Measurements from ENCODE around the gene ZNF428. TPM values are rescaled to one million over a fixed set of nuclear protein-coding genes. Genes with fewer than 3 reads are reported as not detected.

Gene ZNF428
- total RNA-seq, 2 donors from 2014 or later, result 51.7 to 108 TPM

GRCh38 chr19:43562698-43563241 is 56.7 kb downstream of the ZNF428 start:
- no peaks in the 10 kb centered on the region for H3K4me1 ChIP-seq (replicated peaks)
- no peak for DNase-seq (ENCODE audit: low spot score)
- no peaks in the 10 kb centered on the region for H3K27me3 ChIP-seq (replicated peaks; ENCODE audit: insufficient read depth)
- intact Hi-C loops (cut with DNase I), result no loop called here
- WGBS, result 67% methylated on average over 14 of the region's 14 CpGs
- no peak overlapping the region for H3K4me3 ChIP-seq
- no peaks in the 10 kb centered on the region for H3K9me3 ChIP-seq
- no peaks in the 10 kb centered on the region for H3K36me3 ChIP-seq
- no peak overlapping the region for H3K27ac ChIP-seq
- TF ChIP-seq POLR2AphosphoS5 (IDR thresholded peaks at IDR 0.05) (no peak), POLR2A (IDR thresholded peaks at IDR 0.05) (no peak), CTCF (IDR thresholded peaks at IDR 0.05) (no peak)

GRCh38 chr19:43562226-43562697 is 57.2 kb downstream of the ZNF428 start:
- DNase-seq (ENCODE audit: low spot score), result no peak
- H3K9me3 ChIP-seq, result no peaks in the 10 kb centered on the region
- H3K27me3 ChIP-seq (replicated peaks; ENCODE audit: insufficient read depth), result no peaks in the 10 kb centered on the region
- H3K4me3 ChIP-seq, result no peak overlapping the region
- intact Hi-C loops (cut with DNase I), result no loop called here
- H3K4me1 ChIP-seq (replicated peaks), result no peaks in the 10 kb centered on the region
- H3K27ac ChIP-seq, result no peak overlapping the region
- 79% methylated on average over 6 of the region's 6 CpGs for WGBS
- TF ChIP-seq POLR2AphosphoS5 (IDR thresholded peaks at IDR 0.05) (no peak), CTCF (IDR thresholded peaks at IDR 0.05) (no peak), POLR2A (IDR thresholded peaks at IDR 0.05) (no peak)
- no peaks in the 10 kb centered on the region for H3K36me3 ChIP-seq

- intact Hi-C loops (cut with DNase I), result no loop called here
- no peaks in the 10 kb centered on the region for H3K9me3 ChIP-seq
- no peaks in the 10 kb centered on the region for H3K36me3 ChIP-seq
- no peak overlapping the region for H3K27ac ChIP-seq
- DNase-seq (ENCODE audit: low spot score), result no peak
- 88% methylated on average over 12 of the region's 12 CpGs for WGBS
- no peaks in the 10 kb centered on the region for H3K27me3 ChIP-seq (replicated peaks; ENCODE audit: insufficient read depth)
- H3K4me1 ChIP-seq (replicated peaks), result no peaks in the 10 kb centered on the region
- no peak overlapping the region for H3K4me3 ChIP-seq
- TF ChIP-seq CTCF (IDR thresholded peaks at IDR 0.05), result no peak
- no peak for TF ChIP-seq POLR2A (IDR thresholded peaks at IDR 0.05)
- no peak for TF ChIP-seq POLR2AphosphoS5 (IDR thresholded peaks at IDR 0.05)
These were observed 58.1 kb downstream of the ZNF428 start for GRCh38 chr19:43561139-43561970.

GRCh38 chr19:43560687-43561086 is 58.7 kb downstream of the ZNF428 start:
- H3K4me1 ChIP-seq (replicated peaks), result no peaks in the 10 kb centered on the region
- H3K36me3 ChIP-seq, result no peaks in the 10 kb centered on the region

More at GRCh38 chr19:43560687-43561086, 58.7 kb downstream of the ZNF428 start:
- H3K9me3 ChIP-seq, result no peaks in the 10 kb centered on the region
- H3K27ac ChIP-seq, result no peak overlapping the region
- WGBS, result 84% methylated on average over 6 of the region's 6 CpGs
- no peaks in the 10 kb centered on the region for H3K27me3 ChIP-seq (replicated peaks; ENCODE audit: insufficient read depth)
- intact Hi-C loops (cut with DNase I), result no loop called here
- TF ChIP-seq POLR2A (IDR thresholded peaks at IDR 0.05) (no peak), CTCF (IDR thresholded peaks at IDR 0.05) (no peak), POLR2AphosphoS5 (IDR thresholded peaks at IDR 0.05) (no peak)
- DNase-seq (ENCODE audit: low spot score), result no peak
- H3K4me3 ChIP-seq, result no peak overlapping the region

Small RNAs within 50 kb of the gene (small RNA-seq; reads per million reads assigned to genes)
- gene RN7SL368P, result 0 reads per million in 2 donors

Other genes starting within 250 kb of the ZNF428 start
- 10 to 100 TPM in 1 of 2 donors, not detected in 1; 26.0 TPM for gene TEX101, start 204.7 kb downstream of the ZNF428 start, total RNA-seq
- gene LYPD3, start 154.0 kb downstream of the ZNF428 start, total RNA-seq, result 10 to 100 TPM in 1 of 2 donors, 1 to 10 TPM in 1; 9.8 to 27.6 TPM
- 10 to 100 TPM; 43.5 to 54.5 TPM for gene PHLDB3, start 114.9 kb downstream of the ZNF428 start, total RNA-seq
- 100 to 1,000 TPM in 1 of 2 donors, 10 to 100 TPM in 1; 32.8 to 122 TPM for gene ETHE1, start 92.4 kb downstream of the ZNF428 start, total RNA-seq
- 1 to 10 TPM in 1 of 2 donors, not detected in 1; 2.0 TPM for gene ZNF575, start 86.4 kb downstream of the ZNF428 start, total RNA-seq
- 10 to 100 TPM; 25.8 to 52.5 TPM for gene XRCC1, start 44.1 kb downstream of the ZNF428 start, total RNA-seq
- 1 to 10 TPM; 4.8 to 7.8 TPM for gene PINLYP, start 43.8 kb downstream of the ZNF428 start, total RNA-seq
- 10 to 100 TPM; 28.3 to 30.4 TPM for gene IRGQ, start 23.5 kb downstream of the ZNF428 start, total RNA-seq
- 10 to 100 TPM; 25.1 to 30.6 TPM for gene ZNF576, start 23.0 kb downstream of the ZNF428 start, total RNA-seq
- gene SRRM5, start 7.5 kb downstream of the ZNF428 start, total RNA-seq, result under 1 TPM; 0.28 to 0.59 TPM
- gene CADM4, start 20.2 kb upstream of the ZNF428 start, total RNA-seq, result 10 to 100 TPM; 21.1 to 49.4 TPM
- gene PLAUR, start 50.5 kb upstream of the ZNF428 start, total RNA-seq, result 10 to 100 TPM in 1 of 2 donors, 1 to 10 TPM in 1; 6.9 to 40.9 TPM
- gene IRGC, start 96.4 kb upstream of the ZNF428 start, total RNA-seq, result 10 to 100 TPM in 1 of 2 donors, not detected in 1; 15.7 TPM
- 10 to 100 TPM; 22.9 to 45.1 TPM for gene SMG9, start 135.3 kb upstream of the ZNF428 start, total RNA-seq
- gene KCNN4, start 161.3 kb upstream of the ZNF428 start, total RNA-seq, result 10 to 100 TPM; 65.1 to 86.1 TPM
- 1 to 10 TPM; 2.7 to 6.2 TPM for gene LYPD5, start 182.8 kb upstream of the ZNF428 start, total RNA-seq
- gene ZNF283, start 207.7 kb upstream of the ZNF428 start, total RNA-seq, result 1 to 10 TPM; 5.8 to 8.9 TPM

Measured in prostate gland (tissue), 2 donors.